NT2/D1 (cell line): ENCODE data around the gene PLEKHA7.

Experiments used
- SUZ12 ChIP-seq: IDR thresholded peaks from 2 replicates; pipeline ENCODE4 v1.6.1; 2011; ENCODE audit not compliant: insufficient read length, insufficient read depth; ENCODE audit errors: extremely low read depth
- YY1 ChIP-seq: IDR thresholded peaks from 2 replicates; pipeline ENCODE4 v1.6.1; 2011; ENCODE audit not compliant: insufficient read length, insufficient read depth
- ZNF274 ChIP-seq: IDR thresholded peaks from 2 replicates; pipeline ENCODE4 v1.6.1; 2011; ENCODE audit warnings: mild to moderate bottlenecking, low read depth, low read length

GRCh38 chr11:16920559-16920958 lies 93.7 kb downstream of the PLEKHA7 start:
- TF ChIP-seq SUZ12 (no peak), ZNF274 (no peak), YY1 (no peak)
